ENCODE measurements around the gene FAM131A. TPM values are rescaled to one million over a fixed set of nuclear protein-coding genes. Genes with fewer than 3 reads are reported as not detected.
"Not testable (repeated sequence)": the region's sequence is repeated elsewhere in the genome, so short reads cannot be mapped to it uniquely, and the experiment has no call there.

Gene FAM131A
- total RNA-seq, 1 donor from 2014 or later, result 9.4 TPM

DNA sequence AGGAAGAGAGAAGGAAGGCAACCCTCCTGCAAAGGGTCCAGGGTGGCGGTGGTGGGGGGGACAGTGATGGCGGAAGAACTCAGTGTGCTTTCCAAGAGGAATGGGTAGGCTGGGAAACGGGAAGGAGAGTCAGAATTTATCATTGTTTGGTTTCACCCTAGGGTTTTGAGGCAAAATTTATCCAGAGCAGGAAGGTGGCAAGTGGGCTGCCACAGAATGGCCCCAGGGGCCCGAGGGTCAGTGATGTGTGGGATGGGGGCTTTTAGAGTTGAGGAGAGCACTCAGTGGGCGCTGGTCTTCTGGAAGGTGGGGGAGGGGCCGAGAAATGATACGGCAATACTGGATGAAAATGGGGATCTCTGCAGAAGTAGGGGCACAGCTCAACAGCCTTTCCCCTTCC, 581 bp downstream of the FAM131A start:
- H3K9me3 ChIP-seq (ENCODE audit: control insufficient read depth in 3 of 3, low read length in 3 of 3), result no peaks in the 10 kb centered on the region
- peak overlapping the region; percentile 7 to 85 (median 65) for H3K4me3 ChIP-seq (ENCODE audit: low read length in 3 of 3)
- no peaks in the 10 kb centered on the region for H3K27me3 ChIP-seq (ENCODE audit: control insufficient read depth in 3 of 3, insufficient read depth in 3 of 3, low read length in 3 of 3)
- H3K27ac ChIP-seq (ENCODE audit: low read depth, low read length), result peak overlapping the region; percentile 95
- peaks cover 36 to 37% (median 36%) of the 10 kb centered on the region in 3 donors for H3K36me3 ChIP-seq (ENCODE audit: control insufficient read depth in 3 of 3, insufficient read depth in 3 of 3, low read length in 3 of 3)
- peak overlapping the region; percentile 8 to 90 (median 62) for H3K9ac ChIP-seq (ENCODE audit: low read depth in 1 of 3, low read length in 3 of 3)
- H3K4me1 ChIP-seq (ENCODE audit: control insufficient read depth in 3 of 3, insufficient read depth in 3 of 3, low read length in 3 of 3), result peaks cover 32 to 59% (median 39%) of the 10 kb centered on the region in 3 donors

DNA sequence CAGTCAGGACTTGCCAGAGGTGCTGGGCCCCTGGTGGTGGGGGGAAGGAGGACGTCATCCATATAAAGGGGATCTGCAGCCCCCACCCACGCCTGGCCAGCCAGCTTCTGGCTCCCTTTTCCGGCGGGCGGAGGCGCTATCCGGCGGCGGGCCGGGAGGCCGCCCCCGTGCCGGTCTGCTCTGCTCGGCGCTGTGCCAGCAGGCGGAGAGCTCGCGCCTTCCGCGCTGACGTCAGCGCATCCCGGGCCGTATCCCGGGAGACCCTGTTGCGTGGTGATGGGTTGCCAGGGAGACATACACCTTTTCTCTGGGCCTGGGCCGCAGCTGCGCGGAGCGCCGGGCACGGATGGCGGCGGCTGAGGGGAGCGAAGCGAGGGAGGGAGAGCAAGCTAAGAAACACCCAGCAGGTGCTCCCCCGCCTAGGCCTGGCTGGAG, 1.1 kb downstream of the FAM131A start:
- Histone ChIP-seq H3K4me1 (ENCODE audit: control insufficient read depth in 3 of 3, insufficient read depth in 3 of 3, low read length in 3 of 3) (peaks cover 34 to 58% (median 43%) of the 10 kb centered on the region in 3 donors), H3K36me3 (ENCODE audit: control insufficient read depth in 3 of 3, insufficient read depth in 3 of 3, low read length in 3 of 3) (peaks cover 36 to 37% (median 36%) of the 10 kb centered on the region in 3 donors), H3K9me3 (ENCODE audit: control insufficient read depth in 3 of 3, low read length in 3 of 3) (no peaks in the 10 kb centered on the region), H3K9ac (ENCODE audit: low read depth in 1 of 3, low read length in 3 of 3) (peak overlapping the region; percentile 51 to 90 (median 62)), H3K4me3 (ENCODE audit: low read length in 3 of 3) (peak overlapping the region; percentile 2 to 85 (median 65)), H3K27ac (ENCODE audit: low read depth, low read length) (peak overlapping the region; percentile 95), H3K27me3 (ENCODE audit: control insufficient read depth in 3 of 3, insufficient read depth in 3 of 3, low read length in 3 of 3) (no peaks in the 10 kb centered on the region)

DNA sequence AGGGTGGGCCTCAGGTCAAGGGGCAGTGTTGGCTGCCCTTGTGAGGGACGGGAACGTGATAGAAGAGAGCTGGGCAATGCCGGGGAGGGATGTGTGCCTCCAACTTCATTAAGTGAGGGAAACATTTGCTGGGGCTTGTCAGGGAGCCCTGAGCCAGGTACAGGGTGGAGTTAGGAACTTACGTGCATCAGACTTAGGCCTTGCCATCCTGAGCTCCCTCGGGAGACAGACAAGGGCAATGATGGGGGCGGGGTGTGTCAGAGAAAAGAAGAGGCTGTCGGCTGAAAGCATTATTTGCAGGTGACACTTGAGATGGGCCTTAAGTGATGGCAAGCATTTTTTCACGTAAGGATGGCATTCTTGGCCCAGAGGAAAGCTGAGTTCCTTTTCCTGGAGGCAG, 1.6 kb downstream of the FAM131A start:
- Histone ChIP-seq H3K9me3 (ENCODE audit: control insufficient read depth in 3 of 3, low read length in 3 of 3) (no peaks in the 10 kb centered on the region), H3K4me3 (ENCODE audit: low read length in 3 of 3) (peak overlapping the region; percentile 2 to 65 (median 30)), H3K4me1 (ENCODE audit: control insufficient read depth in 3 of 3, insufficient read depth in 3 of 3, low read length in 3 of 3) (peaks cover 36 to 61% (median 46%) of the 10 kb centered on the region in 3 donors), H3K36me3 (ENCODE audit: control insufficient read depth in 3 of 3, insufficient read depth in 3 of 3, low read length in 3 of 3) (peaks cover 33 to 34% (median 34%) of the 10 kb centered on the region in 3 donors), H3K27ac (ENCODE audit: low read depth, low read length) (peak overlapping the region; percentile 95), H3K27me3 (ENCODE audit: control insufficient read depth in 3 of 3, insufficient read depth in 3 of 3, low read length in 3 of 3) (no peaks in the 10 kb centered on the region), H3K9ac (ENCODE audit: low read depth in 1 of 3, low read length in 3 of 3) (peak overlapping the region; percentile 51 to 90 (median 57))

DNA sequence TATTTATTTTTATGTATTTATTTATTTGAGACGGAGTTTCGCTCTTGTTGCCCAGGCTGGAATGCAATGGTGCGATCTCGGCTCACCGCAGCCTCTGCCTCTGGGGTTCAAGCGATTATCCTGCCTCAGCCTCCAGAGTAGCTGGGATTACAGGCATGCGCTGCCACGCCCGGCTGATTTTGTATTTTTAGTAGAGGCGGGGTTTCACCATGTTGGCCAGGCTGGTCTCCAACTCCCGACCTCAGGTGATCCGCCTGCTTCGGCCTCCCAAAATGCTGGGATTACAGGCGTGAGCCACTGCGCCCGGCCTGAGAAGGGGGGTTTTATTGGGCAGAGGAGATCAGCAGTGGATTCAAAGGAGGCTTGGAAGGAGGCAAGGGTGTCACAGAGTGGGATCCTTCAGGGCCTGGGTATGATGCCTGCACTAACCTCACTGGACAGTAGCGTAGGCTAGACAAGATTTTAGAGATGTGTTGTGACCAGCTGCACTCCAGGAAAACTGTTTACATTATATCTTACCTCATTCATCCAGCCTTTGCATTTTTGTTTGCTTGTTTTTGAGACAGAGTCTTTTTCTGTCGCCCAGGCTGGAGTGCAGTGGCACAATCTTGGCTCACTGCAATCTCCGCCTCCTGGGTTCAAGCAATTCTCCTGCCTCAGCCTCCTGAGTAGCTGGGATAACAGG, 2.2 kb downstream of the FAM131A start:
- not testable (repeated sequence) for H3K27me3 ChIP-seq (ENCODE audit: control insufficient read depth in 3 of 3, insufficient read depth in 3 of 3, low read length in 3 of 3); H3K4me3 ChIP-seq (ENCODE audit: low read length in 3 of 3); H3K9me3 ChIP-seq (ENCODE audit: control insufficient read depth in 3 of 3, low read length in 3 of 3); H3K27ac ChIP-seq (ENCODE audit: low read depth, low read length); H3K9ac ChIP-seq (ENCODE audit: low read depth in 1 of 3, low read length in 3 of 3)
- peaks cover 28 to 33% (median 29%) of the 10 kb centered on the region in 3 donors for H3K36me3 ChIP-seq (ENCODE audit: control insufficient read depth in 3 of 3, insufficient read depth in 3 of 3, low read length in 3 of 3)
- peaks cover 36 to 61% (median 46%) of the 10 kb centered on the region in 3 donors for H3K4me1 ChIP-seq (ENCODE audit: control insufficient read depth in 3 of 3, insufficient read depth in 3 of 3, low read length in 3 of 3)

DNA sequence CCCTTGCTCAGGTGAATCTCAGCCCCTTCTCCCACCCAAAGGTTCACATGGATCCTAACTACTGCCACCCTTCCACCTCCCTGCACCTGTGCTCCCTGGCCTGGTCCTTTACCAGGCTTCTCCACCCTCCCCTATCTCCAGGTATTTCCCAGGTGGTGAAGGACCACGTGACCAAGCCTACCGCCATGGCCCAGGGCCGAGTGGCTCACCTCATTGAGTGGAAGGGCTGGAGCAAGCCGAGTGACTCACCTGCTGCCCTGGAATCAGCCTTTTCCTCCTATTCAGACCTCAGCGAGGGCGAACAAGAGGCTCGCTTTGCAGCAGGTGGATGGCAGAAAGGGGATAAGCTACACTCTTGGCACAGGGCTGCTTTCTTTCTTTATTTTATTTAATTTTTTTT, 4.5 kb downstream of the FAM131A start:
- Histone ChIP-seq H3K9me3 (ENCODE audit: control insufficient read depth in 3 of 3, low read length in 3 of 3) (no peaks in the 10 kb centered on the region), H3K27ac (ENCODE audit: low read depth, low read length) (no peak overlapping the region), H3K27me3 (ENCODE audit: control insufficient read depth in 3 of 3, insufficient read depth in 3 of 3, low read length in 3 of 3) (no peaks in the 10 kb centered on the region), H3K4me3 (ENCODE audit: low read length in 3 of 3) (no peak overlapping the region), H3K4me1 (ENCODE audit: control insufficient read depth in 3 of 3, insufficient read depth in 3 of 3, low read length in 3 of 3) (peaks cover 31 to 53% (median 43%) of the 10 kb centered on the region in 3 donors), H3K36me3 (ENCODE audit: control insufficient read depth in 3 of 3, insufficient read depth in 3 of 3, low read length in 3 of 3) (peaks cover 25 to 29% (median 28%) of the 10 kb centered on the region in 3 donors), H3K9ac (ENCODE audit: low read depth in 1 of 3, low read length in 3 of 3) (peak overlapping the region in 1 of 3 donors; percentile 33)

DNA sequence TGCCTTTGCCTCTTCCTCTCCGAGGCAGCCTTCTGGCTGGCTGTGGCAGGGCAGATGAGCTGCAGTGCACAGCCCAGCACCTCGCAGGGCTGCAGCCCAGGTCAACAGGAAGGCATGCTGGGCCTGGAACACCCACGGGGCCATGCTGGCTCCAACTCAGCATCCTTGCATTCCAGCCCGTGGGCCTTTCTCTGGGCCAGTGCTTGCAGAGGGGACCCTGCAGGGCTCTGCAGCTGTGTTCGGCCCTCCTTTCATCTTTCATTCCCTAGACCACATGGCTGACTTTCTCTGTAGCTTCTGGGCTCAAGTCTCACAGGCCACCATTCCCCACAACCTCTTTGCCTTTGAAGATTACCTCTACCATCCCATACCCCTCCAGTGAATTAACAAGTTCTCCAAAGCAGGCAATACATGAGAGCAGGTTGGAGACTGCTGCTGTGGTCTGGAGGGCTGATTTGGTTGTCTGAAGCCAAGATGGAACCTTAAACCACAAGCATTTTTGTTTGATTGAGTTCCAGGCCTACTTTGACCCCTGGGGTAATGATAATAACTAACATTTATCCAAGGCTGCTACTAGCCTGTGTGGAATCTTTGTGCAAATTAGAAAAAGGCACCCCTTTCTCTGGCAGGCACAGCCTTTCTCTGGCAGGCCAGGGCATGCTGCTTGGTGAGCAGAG, 5.9 kb downstream of the FAM131A start:
- peak overlapping the region in 2 of 3 donors; percentile 28 to 30 for H3K9ac ChIP-seq (ENCODE audit: low read depth in 1 of 3, low read length in 3 of 3)
- H3K4me3 ChIP-seq (ENCODE audit: low read length in 3 of 3), result no peak overlapping the region
- no peak overlapping the region for H3K27ac ChIP-seq (ENCODE audit: low read depth, low read length)
- peaks cover 17 to 39% (median 29%) of the 10 kb centered on the region in 3 donors for H3K4me1 ChIP-seq (ENCODE audit: control insufficient read depth in 3 of 3, insufficient read depth in 3 of 3, low read length in 3 of 3)
- no peaks in the 10 kb centered on the region for H3K27me3 ChIP-seq (ENCODE audit: control insufficient read depth in 3 of 3, insufficient read depth in 3 of 3, low read length in 3 of 3)
- H3K9me3 ChIP-seq (ENCODE audit: control insufficient read depth in 3 of 3, low read length in 3 of 3), result no peaks in the 10 kb centered on the region
- H3K36me3 ChIP-seq (ENCODE audit: control insufficient read depth in 3 of 3, insufficient read depth in 3 of 3, low read length in 3 of 3), result peaks cover 25 to 30% (median 29%) of the 10 kb centered on the region in 3 donors

DNA sequence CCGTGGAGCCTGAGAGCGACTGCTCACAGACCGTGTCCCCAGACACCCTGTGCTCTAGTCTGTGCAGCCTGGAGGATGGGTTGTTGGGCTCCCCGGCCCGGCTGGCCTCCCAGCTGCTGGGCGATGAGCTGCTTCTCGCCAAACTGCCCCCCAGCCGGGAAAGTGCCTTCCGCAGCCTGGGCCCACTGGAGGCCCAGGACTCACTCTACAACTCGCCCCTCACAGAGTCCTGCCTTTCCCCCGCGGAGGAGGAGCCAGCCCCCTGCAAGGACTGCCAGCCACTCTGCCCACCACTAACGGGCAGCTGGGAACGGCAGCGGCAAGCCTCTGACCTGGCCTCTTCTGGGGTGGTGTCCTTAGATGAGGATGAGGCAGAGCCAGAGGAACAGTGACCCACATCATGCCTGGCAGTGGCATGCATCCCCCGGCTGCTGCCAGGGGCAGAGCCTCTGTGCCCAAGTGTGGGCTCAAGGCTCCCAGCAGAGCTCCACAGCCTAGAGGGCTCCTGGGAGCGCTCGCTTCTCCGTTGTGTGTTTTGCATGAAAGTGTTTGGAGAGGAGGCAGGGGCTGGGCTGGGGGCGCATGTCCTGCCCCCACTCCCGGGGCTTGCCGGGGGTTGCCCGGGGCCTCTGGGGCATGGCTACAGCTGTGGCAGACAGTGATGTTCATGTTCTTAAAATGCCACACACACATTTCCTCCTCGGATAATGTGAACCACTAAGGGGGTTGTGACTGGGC, 7.3 kb downstream of the FAM131A start:
- Histone ChIP-seq H3K27ac (ENCODE audit: low read depth, low read length) (no peak overlapping the region), H3K4me3 (ENCODE audit: low read length in 3 of 3) (no peak overlapping the region), H3K4me1 (ENCODE audit: control insufficient read depth in 3 of 3, insufficient read depth in 3 of 3, low read length in 3 of 3) (peaks cover 7 to 25% (median 16%) of the 10 kb centered on the region in 3 donors), H3K9ac (ENCODE audit: low read depth in 1 of 3, low read length in 3 of 3) (no peak overlapping the region), H3K27me3 (ENCODE audit: control insufficient read depth in 3 of 3, insufficient read depth in 3 of 3, low read length in 3 of 3) (no peaks in the 10 kb centered on the region), H3K9me3 (ENCODE audit: control insufficient read depth in 3 of 3, low read length in 3 of 3) (no peaks in the 10 kb centered on the region), H3K36me3 (ENCODE audit: control insufficient read depth in 3 of 3, insufficient read depth in 3 of 3, low read length in 3 of 3) (peaks cover 25 to 30% (median 29%) of the 10 kb centered on the region in 3 donors)

DNA sequence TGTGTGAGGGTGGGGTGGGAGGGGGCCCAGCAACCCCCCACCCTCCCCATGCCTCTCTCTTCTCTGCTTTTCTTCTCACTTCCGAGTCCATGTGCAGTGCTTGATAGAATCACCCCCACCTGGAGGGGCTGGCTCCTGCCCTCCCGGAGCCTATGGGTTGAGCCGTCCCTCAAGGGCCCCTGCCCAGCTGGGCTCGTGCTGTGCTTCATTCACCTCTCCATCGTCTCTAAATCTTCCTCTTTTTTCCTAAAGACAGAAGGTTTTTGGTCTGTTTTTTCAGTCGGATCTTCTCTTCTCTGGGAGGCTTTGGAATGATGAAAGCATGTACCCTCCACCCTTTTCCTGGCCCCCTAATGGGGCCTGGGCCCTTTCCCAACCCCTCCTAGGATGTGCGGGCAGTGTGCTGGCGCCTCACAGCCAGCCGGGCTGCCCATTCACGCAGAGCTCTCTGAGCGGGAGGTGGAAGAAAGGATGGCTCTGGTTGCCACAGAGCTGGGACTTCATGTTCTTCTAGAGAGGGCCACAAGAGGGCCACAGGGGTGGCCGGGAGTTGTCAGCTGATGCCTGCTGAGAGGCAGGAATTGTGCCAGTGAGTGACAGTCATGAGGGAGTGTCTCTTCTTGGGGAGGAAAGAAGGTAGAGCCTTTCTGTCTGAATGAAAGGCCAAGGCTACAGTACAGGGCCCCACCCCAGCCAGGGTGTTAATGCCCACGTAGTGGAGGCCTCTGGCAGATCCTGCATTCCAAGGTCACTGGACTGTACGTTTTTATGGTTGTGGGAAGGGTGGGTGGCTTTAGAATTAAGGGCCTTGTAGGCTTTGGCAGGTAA, 8.1 kb downstream of the FAM131A start:
- Histone ChIP-seq H3K27ac (ENCODE audit: low read depth, low read length) (peak overlapping the region; percentile 42), H3K36me3 (ENCODE audit: control insufficient read depth in 3 of 3, insufficient read depth in 3 of 3, low read length in 3 of 3) (peaks cover 25 to 30% (median 29%) of the 10 kb centered on the region in 3 donors), H3K9me3 (ENCODE audit: control insufficient read depth in 3 of 3, low read length in 3 of 3) (no peaks in the 10 kb centered on the region), H3K4me3 (ENCODE audit: low read length in 3 of 3) (no peak overlapping the region), H3K9ac (ENCODE audit: low read depth in 1 of 3, low read length in 3 of 3) (peak overlapping the region in 2 of 3 donors; percentile 3 to 60), H3K27me3 (ENCODE audit: control insufficient read depth in 3 of 3, insufficient read depth in 3 of 3, low read length in 3 of 3) (no peaks in the 10 kb centered on the region), H3K4me1 (ENCODE audit: control insufficient read depth in 3 of 3, insufficient read depth in 3 of 3, low read length in 3 of 3) (peaks cover 7 to 24% (median 16%) of the 10 kb centered on the region in 3 donors)

DNA sequence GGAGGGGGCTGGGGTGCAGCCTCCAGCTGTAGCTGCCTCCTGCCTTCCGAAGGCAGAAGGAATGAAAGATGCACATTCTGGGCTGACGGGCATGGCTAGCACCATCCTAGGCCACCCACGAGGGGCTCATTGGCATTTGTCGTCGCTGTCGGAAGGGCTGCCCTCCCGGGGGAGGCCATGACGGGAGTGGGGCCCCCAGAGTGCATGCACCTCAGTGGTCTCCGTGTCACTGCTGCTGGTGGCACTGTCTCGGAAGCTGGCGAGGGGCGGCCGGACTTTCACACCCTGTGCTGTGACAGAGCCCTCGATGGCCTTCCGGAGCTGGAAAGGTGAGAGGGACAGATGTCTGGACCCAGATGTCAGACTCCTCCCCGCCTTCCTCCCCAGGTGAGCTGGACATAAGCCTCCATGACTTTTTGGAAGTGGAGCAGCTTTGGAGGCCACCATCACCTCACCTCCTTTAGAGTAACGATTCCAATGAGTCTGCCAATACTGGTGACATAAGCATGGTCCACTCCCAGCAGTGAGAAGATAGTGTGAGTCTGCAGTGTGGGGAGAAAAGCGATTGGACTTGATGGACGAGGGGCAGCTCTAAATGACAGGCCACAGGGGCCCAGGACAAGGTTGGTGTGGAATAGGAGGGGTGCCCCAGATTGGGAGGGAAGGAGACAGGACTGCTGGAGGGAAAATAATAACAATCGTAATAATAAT, 9.2 kb downstream of the FAM131A start:
- Histone ChIP-seq H3K27me3 (ENCODE audit: control insufficient read depth in 3 of 3, insufficient read depth in 3 of 3, low read length in 3 of 3) (no peaks in the 10 kb centered on the region), H3K9ac (ENCODE audit: low read depth in 1 of 3, low read length in 3 of 3) (no peak overlapping the region), H3K36me3 (ENCODE audit: control insufficient read depth in 3 of 3, insufficient read depth in 3 of 3, low read length in 3 of 3) (peaks cover 22 to 25% (median 22%) of the 10 kb centered on the region in 3 donors), H3K9me3 (ENCODE audit: control insufficient read depth in 3 of 3, low read length in 3 of 3) (no peaks in the 10 kb centered on the region), H3K4me3 (ENCODE audit: low read length in 3 of 3) (no peak overlapping the region), H3K4me1 (ENCODE audit: control insufficient read depth in 3 of 3, insufficient read depth in 3 of 3, low read length in 3 of 3) (peaks cover 7 to 19% (median 16%) of the 10 kb centered on the region in 3 donors), H3K27ac (ENCODE audit: low read depth, low read length) (no peak overlapping the region)
